ENCODE measurements around the gene DAPK2. TPM values are rescaled to one million over a fixed set of nuclear protein-coding genes. Genes with fewer than 3 reads are reported as not detected.

The DAPK2 gene
- total and polyA plus RNA-seq, 2 of the 13 experiments (the other 11 are each of a cell fraction or from before 2014, with no cell fraction given) = 0.33 to 0.63 TPM

DNA sequence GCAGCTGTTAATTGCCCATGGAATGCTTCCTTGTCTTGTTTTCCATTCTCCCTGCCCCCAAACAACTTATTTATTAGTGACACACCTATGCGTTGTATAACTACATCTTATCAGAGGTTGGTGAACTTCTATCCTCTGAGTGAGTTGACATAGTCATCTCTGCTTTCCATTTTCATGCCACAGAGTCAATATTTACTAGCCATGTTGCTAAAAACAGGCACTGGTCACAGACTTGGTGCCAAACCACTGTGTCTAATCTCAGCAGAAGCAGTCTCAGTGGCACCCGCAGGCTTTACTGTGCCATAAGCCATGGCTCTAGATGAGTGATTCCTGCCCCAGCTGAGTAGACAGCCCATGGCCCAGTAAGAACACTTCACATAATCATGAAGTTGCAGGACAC is 26.5 kb downstream of the DAPK2 start (continued):
- no peak for TF ChIP-seq CCAR2 (optimal IDR thresholded peaks at IDR 0.05; ENCODE audit: low read depth, low read length)
- 0 out of 2 replicates have a peak, but pooled peaks have one; percentile 30 for TF ChIP-seq HDAC2 (CRISPR knock-in tag; IDR thresholded peaks at IDR 0.05)
- no peak for TF ChIP-seq ISX (CRISPR knock-in tag; conservative IDR thresholded peaks at IDR 0.05)
- TF ChIP-seq, protein P1, sequence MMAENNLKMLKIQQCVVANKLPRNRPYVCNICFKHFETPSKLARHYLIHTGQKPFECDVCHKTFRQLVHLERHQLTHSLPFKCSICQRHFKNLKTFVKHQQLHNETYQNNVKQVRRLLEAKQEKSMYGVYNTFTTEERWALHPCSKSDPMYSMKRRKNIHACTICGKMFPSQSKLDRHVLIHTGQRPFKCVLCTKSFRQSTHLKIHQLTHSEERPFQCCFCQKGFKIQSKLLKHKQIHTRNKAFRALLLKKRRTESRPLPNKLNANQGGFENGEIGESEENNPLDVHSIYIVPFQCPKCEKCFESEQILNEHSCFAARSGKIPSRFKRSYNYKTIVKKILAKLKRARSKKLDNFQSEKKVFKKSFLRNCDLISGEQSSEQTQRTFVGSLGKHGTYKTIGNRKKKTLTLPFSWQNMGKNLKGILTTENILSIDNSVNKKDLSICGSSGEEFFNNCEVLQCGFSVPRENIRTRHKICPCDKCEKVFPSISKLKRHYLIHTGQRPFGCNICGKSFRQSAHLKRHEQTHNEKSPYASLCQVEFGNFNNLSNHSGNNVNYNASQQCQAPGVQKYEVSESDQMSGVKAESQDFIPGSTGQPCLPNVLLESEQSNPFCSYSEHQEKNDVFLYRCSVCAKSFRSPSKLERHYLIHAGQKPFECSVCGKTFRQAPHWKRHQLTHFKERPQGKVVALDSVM (CRISPR knock-in tag; IDR thresholded peaks at IDR 0.05) = no peak
- no peak for TF ChIP-seq HOXD1 (CRISPR knock-in tag; IDR thresholded peaks at IDR 0.05)
- TF ChIP-seq, protein P2, sequence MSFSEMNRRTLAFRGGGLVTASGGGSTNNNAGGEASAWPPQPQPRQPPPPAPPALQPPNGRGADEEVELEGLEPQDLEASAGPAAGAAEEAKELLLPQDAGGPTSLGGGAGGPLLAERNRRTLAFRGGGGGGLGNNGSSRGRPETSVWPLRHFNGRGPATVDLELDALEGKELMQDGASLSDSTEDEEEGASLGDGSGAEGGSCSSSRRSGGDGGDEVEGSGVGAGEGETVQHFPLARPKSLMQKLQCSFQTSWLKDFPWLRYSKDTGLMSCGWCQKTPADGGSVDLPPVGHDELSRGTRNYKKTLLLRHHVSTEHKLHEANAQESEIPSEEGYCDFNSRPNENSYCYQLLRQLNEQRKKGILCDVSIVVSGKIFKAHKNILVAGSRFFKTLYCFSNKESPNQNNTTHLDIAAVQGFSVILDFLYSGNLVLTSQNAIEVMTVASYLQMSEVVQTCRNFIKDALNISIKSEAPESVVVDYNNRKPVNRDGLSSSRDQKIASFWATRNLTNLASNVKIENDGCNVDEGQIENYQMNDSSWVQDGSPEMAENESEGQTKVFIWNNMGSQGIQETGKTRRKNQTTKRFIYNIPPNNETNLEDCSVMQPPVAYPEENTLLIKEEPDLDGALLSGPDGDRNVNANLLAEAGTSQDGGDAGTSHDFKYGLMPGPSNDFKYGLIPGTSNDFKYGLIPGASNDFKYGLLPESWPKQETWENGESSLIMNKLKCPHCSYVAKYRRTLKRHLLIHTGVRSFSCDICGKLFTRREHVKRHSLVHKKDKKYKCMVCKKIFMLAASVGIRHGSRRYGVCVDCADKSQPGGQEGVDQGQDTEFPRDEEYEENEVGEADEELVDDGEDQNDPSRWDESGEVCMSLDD (CRISPR knock-in tag; IDR thresholded peaks at IDR 0.05; ENCODE audit: borderline replicate concordance) = no peak
- TF ChIP-seq, protein P3, sequence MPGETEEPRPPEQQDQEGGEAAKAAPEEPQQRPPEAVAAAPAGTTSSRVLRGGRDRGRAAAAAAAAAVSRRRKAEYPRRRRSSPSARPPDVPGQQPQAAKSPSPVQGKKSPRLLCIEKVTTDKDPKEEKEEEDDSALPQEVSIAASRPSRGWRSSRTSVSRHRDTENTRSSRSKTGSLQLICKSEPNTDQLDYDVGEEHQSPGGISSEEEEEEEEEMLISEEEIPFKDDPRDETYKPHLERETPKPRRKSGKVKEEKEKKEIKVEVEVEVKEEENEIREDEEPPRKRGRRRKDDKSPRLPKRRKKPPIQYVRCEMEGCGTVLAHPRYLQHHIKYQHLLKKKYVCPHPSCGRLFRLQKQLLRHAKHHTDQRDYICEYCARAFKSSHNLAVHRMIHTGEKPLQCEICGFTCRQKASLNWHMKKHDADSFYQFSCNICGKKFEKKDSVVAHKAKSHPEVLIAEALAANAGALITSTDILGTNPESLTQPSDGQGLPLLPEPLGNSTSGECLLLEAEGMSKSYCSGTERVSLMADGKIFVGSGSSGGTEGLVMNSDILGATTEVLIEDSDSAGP (CRISPR knock-in tag; IDR thresholded peaks at IDR 0.05; ENCODE audit: borderline replicate concordance) = no peak
- no peak for TF ChIP-seq ZNF674 (CRISPR knock-in tag; IDR thresholded peaks at IDR 0.05; ENCODE audit: low read depth)
- no peak for TF ChIP-seq AKAP8 (CRISPR knock-in tag; IDR thresholded peaks at IDR 0.05)
- no peak for TF ChIP-seq SP4 (CRISPR knock-in tag; IDR thresholded peaks at IDR 0.05)
- no peak for TF ChIP-seq EEA1 (CRISPR knock-in tag; IDR thresholded peaks at IDR 0.05; ENCODE audit: borderline replicate concordance)
- TF ChIP-seq, protein P4, sequence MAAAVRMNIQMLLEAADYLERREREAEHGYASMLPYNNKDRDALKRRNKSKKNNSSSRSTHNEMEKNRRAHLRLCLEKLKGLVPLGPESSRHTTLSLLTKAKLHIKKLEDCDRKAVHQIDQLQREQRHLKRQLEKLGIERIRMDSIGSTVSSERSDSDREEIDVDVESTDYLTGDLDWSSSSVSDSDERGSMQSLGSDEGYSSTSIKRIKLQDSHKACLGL (CRISPR knock-in tag; IDR thresholded peaks at IDR 0.05) = no peak
- TF ChIP-seq GFI1 (CRISPR knock-in tag; IDR thresholded peaks at IDR 0.05; ENCODE audit: borderline replicate concordance) = no peak
- TF ChIP-seq NR2F6 (IDR thresholded peaks at IDR 0.05) = no peak
- TF ChIP-seq NR2F6 (CRISPR knock-in tag; IDR thresholded peaks at IDR 0.05) = 0 out of 2 replicates have a peak, but pooled peaks have one; percentile 4
- no peak for TF ChIP-seq FOXP1 (IDR thresholded peaks at IDR 0.05)
- TF ChIP-seq FOXP1 (CRISPR knock-in tag; IDR thresholded peaks at IDR 0.05) = peak; percentile 87
- TF ChIP-seq, protein P5, sequence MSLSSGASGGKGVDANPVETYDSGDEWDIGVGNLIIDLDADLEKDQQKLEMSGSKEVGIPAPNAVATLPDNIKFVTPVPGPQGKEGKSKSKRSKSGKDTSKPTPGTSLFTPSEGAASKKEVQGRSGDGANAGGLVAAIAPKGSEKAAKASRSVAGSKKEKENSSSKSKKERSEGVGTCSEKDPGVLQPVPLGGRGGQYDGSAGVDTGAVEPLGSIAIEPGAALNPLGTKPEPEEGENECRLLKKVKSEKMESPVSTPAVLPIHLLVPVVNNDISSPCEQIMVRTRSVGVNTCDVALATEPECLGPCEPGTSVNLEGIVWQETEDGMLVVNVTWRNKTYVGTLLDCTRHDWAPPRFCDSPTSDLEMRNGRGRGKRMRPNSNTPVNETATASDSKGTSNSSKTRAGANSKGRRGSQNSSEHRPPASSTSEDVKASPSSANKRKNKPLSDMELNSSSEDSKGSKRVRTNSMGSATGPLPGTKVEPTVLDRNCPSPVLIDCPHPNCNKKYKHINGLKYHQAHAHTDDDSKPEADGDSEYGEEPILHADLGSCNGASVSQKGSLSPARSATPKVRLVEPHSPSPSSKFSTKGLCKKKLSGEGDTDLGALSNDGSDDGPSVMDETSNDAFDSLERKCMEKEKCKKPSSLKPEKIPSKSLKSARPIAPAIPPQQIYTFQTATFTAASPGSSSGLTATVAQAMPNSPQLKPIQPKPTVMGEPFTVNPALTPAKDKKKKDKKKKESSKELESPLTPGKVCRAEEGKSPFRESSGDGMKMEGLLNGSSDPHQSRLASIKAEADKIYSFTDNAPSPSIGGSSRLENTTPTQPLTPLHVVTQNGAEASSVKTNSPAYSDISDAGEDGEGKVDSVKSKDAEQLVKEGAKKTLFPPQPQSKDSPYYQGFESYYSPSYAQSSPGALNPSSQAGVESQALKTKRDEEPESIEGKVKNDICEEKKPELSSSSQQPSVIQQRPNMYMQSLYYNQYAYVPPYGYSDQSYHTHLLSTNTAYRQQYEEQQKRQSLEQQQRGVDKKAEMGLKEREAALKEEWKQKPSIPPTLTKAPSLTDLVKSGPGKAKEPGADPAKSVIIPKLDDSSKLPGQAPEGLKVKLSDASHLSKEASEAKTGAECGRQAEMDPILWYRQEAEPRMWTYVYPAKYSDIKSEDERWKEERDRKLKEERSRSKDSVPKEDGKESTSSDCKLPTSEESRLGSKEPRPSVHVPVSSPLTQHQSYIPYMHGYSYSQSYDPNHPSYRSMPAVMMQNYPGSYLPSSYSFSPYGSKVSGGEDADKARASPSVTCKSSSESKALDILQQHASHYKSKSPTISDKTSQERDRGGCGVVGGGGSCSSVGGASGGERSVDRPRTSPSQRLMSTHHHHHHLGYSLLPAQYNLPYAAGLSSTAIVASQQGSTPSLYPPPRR (CRISPR knock-in tag; IDR thresholded peaks at IDR 0.05; ENCODE audit: borderline replicate concordance) = no peak

All from HepG2 (cell line).